Measurements from ENCODE around the gene CEP162.
"Not testable (repeated sequence)": the region's sequence is repeated elsewhere in the genome, so short reads cannot be mapped to it uniquely, and the experiment has no call there.

CEP162 gene

DNA sequence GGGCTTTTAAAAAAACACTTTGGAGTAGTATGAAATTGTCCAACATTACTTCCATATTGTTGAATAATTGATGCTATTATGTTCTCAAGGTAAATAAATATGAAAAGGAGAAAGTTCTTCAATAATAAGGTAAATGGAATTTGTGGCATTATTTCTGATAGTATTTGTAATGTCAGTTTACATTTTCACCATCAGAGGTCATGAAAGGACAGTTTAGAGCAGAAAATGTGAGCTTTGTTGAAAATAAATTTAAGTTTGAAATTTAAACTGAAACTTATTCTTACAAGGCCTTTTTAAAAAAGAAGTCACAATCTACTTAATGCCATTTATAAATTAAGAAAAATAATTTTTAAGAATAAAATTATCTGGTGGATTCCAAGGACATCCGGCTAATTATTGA is 15.8 kb upstream of the CEP162 start:
- no peak for DNase-seq (ENCODE audit: insufficient read length, low spot score)
- TF ChIP-seq PAX5 (IDR thresholded peaks at IDR 0.05; ENCODE audit: insufficient read depth, low read length, severe bottlenecking): no peak
- no peak for TF ChIP-seq POLR2A (IDR thresholded peaks at IDR 0.05; ENCODE audit: low read depth, low read length)
- no peak for TF ChIP-seq TAF1 (IDR thresholded peaks at IDR 0.05; ENCODE audit: low read depth, low read length)
- no peak for TF ChIP-seq SPI1 (IDR thresholded peaks at IDR 0.05; ENCODE audit: low read depth, low read length)
- FAIRE-seq: no peak

- DNase-seq (ENCODE audit: insufficient read length, low spot score) (no peak), FAIRE-seq (no peak)
- peak; percentile 57 for TF ChIP-seq SPI1 (IDR thresholded peaks at IDR 0.05; ENCODE audit: low read depth, low read length)
- no peak for TF ChIP-seq TAF1 (IDR thresholded peaks at IDR 0.05; ENCODE audit: low read depth, low read length)
- no peak for TF ChIP-seq POLR2A (IDR thresholded peaks at IDR 0.05; ENCODE audit: low read depth, low read length)
- no peak for TF ChIP-seq POLR2AphosphoS5 (IDR thresholded peaks at IDR 0.05; ENCODE audit: low read depth, low read length)
- TF ChIP-seq POU2F2 (IDR thresholded peaks at IDR 0.05; ENCODE audit: low read depth, low read length): no peak
- no peak for TF ChIP-seq PAX5 (IDR thresholded peaks at IDR 0.05; ENCODE audit: insufficient read depth, low read length, severe bottlenecking)
These were observed 14.8 kb upstream of the CEP162 start for GRCh38 chr6:84242265-84242664.

DNA sequence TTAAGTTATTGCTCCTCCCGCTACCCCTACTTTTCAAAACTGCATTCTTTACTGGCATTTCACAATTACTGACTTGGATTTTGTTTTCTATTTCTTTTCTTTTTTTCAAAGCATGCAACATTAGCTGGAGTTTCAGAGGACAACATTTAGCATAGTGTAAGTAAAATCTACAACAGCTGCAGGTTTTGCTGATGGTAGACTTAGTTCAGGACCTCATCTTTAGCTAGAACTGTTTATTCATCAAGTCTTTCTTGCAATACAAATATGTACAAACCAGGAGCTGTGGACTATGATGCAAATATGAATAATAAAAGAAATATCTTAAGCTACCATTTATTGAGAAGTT is 728 bp upstream of the CEP162 start:
- TF ChIP-seq TAF1 (IDR thresholded peaks at IDR 0.05; ENCODE audit: low read depth, low read length): no peak
- no peak for TF ChIP-seq PAX5 (IDR thresholded peaks at IDR 0.05; ENCODE audit: insufficient read depth, low read length, severe bottlenecking)
- TF ChIP-seq POLR2AphosphoS5 (IDR thresholded peaks at IDR 0.05; ENCODE audit: low read depth, low read length): no peak
- TF ChIP-seq POU2F2 (IDR thresholded peaks at IDR 0.05; ENCODE audit: low read depth, low read length): no peak
- TF ChIP-seq POLR2A (IDR thresholded peaks at IDR 0.05; ENCODE audit: low read depth, low read length): no peak
- no peak for TF ChIP-seq SPI1 (IDR thresholded peaks at IDR 0.05; ENCODE audit: low read depth, low read length)
- FAIRE-seq (peak; percentile 9), DNase-seq (ENCODE audit: insufficient read length, low spot score) (no peak)

GRCh38 chr6:84227044-84227433 is 404 bp downstream of the CEP162 start:
- no peak for TF ChIP-seq PAX5 (IDR thresholded peaks at IDR 0.05; ENCODE audit: insufficient read depth, low read length, severe bottlenecking)
- TF ChIP-seq POU2F2 (IDR thresholded peaks at IDR 0.05; ENCODE audit: low read depth, low read length): no peak
- TF ChIP-seq POLR2AphosphoS5 (IDR thresholded peaks at IDR 0.05; ENCODE audit: low read depth, low read length): no peak
- TF ChIP-seq POLR2A (IDR thresholded peaks at IDR 0.05; ENCODE audit: low read depth, low read length): no peak
- FAIRE-seq: no peak
- no peak for DNase-seq (ENCODE audit: insufficient read length, low spot score)

DNA sequence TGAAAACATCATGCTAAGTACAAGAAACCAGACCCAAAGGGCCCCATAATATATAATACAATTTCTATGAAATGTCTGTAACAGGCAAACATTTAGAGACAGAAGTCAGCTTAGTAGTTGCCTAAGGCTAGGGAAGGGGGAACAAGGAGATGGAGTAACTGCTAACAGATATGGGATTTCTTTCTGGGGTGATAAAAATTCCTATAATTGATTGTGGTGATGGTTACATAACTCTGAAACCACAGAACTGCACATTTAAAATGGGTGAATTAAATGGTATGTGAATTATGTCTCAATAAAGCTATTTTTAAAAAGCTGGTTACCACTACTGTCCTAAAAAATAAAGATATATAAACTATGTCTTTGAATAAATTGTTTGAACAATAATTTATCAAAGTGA is 3.2 kb downstream of the CEP162 start:
- TF ChIP-seq TAF1 (IDR thresholded peaks at IDR 0.05; ENCODE audit: low read depth, low read length) (no peak), SPI1 (IDR thresholded peaks at IDR 0.05; ENCODE audit: low read depth, low read length) (no peak), POU2F2 (IDR thresholded peaks at IDR 0.05; ENCODE audit: low read depth, low read length) (no peak), POLR2AphosphoS5 (IDR thresholded peaks at IDR 0.05; ENCODE audit: low read depth, low read length) (no peak), POLR2A (IDR thresholded peaks at IDR 0.05; ENCODE audit: low read depth, low read length) (no peak), PAX5 (IDR thresholded peaks at IDR 0.05; ENCODE audit: insufficient read depth, low read length, severe bottlenecking) (no peak)
- FAIRE-seq: no peak
- no peak for DNase-seq (ENCODE audit: insufficient read length, low spot score)

- DNase-seq (ENCODE audit: insufficient read length, low spot score); FAIRE-seq: not testable (repeated sequence)
These were observed 3.8 kb downstream of the CEP162 start for GRCh38 chr6:84223608-84224007.

DNA sequence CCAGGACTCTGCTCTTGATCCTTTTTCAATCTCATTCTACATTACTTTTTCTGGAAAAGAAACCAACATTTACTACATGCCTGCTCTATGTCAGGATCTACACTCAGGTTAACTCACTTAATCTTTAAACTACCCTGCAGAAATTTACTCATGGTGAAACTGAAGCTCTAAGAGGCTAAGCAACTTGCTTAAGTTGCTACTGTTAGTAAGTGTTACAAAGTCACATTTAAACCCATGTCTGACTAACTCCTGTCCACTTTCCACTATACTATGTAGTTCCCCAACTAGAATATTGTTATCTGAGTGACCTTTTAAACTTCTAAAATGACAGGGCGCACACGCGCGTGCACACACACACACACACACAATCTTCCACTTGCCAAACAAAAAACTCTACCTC is 5.0 kb downstream of the CEP162 start:
- TF ChIP-seq POLR2A (IDR thresholded peaks at IDR 0.05; ENCODE audit: low read depth, low read length) (no peak), TAF1 (IDR thresholded peaks at IDR 0.05; ENCODE audit: low read depth, low read length) (no peak), PAX5 (IDR thresholded peaks at IDR 0.05; ENCODE audit: insufficient read depth, low read length, severe bottlenecking) (no peak)
- no peak for FAIRE-seq
- no peak for DNase-seq (ENCODE audit: insufficient read length, low spot score)

- no peak for TF ChIP-seq POLR2AphosphoS5 (IDR thresholded peaks at IDR 0.05; ENCODE audit: low read depth, low read length)
- TF ChIP-seq PAX5 (IDR thresholded peaks at IDR 0.05; ENCODE audit: insufficient read depth, low read length, severe bottlenecking): no peak
- no peak for TF ChIP-seq TAF1 (IDR thresholded peaks at IDR 0.05; ENCODE audit: low read depth, low read length)
- no peak for TF ChIP-seq POLR2A (IDR thresholded peaks at IDR 0.05; ENCODE audit: low read depth, low read length)
- no peak for TF ChIP-seq POU2F2 (IDR thresholded peaks at IDR 0.05; ENCODE audit: low read depth, low read length)
- no peak for TF ChIP-seq SPI1 (IDR thresholded peaks at IDR 0.05; ENCODE audit: low read depth, low read length)
These were observed 6.5 kb downstream of the CEP162 start for GRCh38 chr6:84220809-84221409.

DNA sequence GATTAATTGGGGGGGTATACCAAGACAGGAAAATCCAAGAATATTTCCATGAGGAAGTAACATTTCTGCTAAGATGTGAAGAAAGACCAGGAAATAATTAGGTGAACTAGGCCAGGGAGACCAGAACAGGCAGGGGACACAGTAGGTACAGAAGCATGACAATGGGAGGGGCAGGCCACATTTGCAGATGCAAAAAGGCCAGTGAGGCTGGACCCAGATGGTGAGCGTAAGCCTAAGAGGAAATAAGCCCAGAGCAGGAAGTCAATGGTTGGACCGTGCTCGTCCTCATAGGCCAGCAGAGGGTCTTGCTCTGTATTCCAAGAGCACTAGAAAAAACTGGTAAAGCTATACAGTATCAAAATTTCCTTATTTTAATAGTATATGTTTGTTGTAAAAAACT is 9.4 kb downstream of the CEP162 start:
- no peak for DNase-seq (ENCODE audit: insufficient read length, low spot score)
- no peak for FAIRE-seq

More at GRCh38 chr6:84220809-84221409, 6.5 kb downstream of the CEP162 start:
- FAIRE-seq: no peak
- DNase-seq (ENCODE audit: insufficient read length, low spot score): no peak

DNA sequence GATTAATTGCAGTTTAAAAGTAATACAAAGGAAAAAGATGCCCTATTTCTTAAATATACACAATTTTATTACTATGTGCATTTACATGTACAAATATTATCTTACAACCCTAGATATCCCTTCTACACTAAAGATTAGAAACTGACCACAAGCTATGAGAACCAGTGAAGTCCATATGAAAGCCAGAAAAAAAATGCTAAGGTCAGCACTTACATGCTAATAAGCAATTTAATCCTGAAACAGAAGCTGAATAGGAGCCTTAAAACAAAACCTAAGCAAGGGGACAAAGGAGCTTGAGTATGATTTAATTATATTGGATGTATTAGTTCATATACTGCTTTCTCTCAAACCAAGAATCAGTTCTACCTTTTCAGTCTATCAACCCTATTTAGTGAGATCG is 14.2 kb downstream of the CEP162 start:
- no peak for DNase-seq (ENCODE audit: insufficient read length, low spot score)
- no peak for FAIRE-seq
- no peak for TF ChIP-seq TAF1 (IDR thresholded peaks at IDR 0.05; ENCODE audit: low read depth, low read length)
- no peak for TF ChIP-seq POLR2AphosphoS5 (IDR thresholded peaks at IDR 0.05; ENCODE audit: low read depth, low read length)
- no peak for TF ChIP-seq POLR2A (IDR thresholded peaks at IDR 0.05; ENCODE audit: low read depth, low read length)
- TF ChIP-seq POU2F2 (IDR thresholded peaks at IDR 0.05; ENCODE audit: low read depth, low read length): no peak
- TF ChIP-seq SPI1 (IDR thresholded peaks at IDR 0.05; ENCODE audit: low read depth, low read length): no peak
- no peak for TF ChIP-seq PAX5 (IDR thresholded peaks at IDR 0.05; ENCODE audit: insufficient read depth, low read length, severe bottlenecking)

More for the DNA sequence above, 9.4 kb downstream of the CEP162 start:
- TF ChIP-seq POLR2A (IDR thresholded peaks at IDR 0.05; ENCODE audit: low read depth, low read length) (no peak), POU2F2 (IDR thresholded peaks at IDR 0.05; ENCODE audit: low read depth, low read length) (no peak), SPI1 (IDR thresholded peaks at IDR 0.05; ENCODE audit: low read depth, low read length) (no peak), POLR2AphosphoS5 (IDR thresholded peaks at IDR 0.05; ENCODE audit: low read depth, low read length) (no peak), PAX5 (IDR thresholded peaks at IDR 0.05; ENCODE audit: insufficient read depth, low read length, severe bottlenecking) (no peak), TAF1 (IDR thresholded peaks at IDR 0.05; ENCODE audit: low read depth, low read length) (no peak)
